A673 (cell line): ENCODE measurements around the gene EHD3. TPM values are rescaled to one million over a fixed set of nuclear protein-coding genes. Genes with fewer than 3 reads are reported as not detected.

Experiments used
- Bru-seq: library from RNA; stranded (reverse); fragments of 400-500 nt; gene quantifications from one replicate; lab custom pipeline; 2021; lab: Mats Ljungman, UMichigan
- BruChase-seq, 2 experiments: library from RNA; stranded (reverse); fragments of 400-500 nt; gene quantifications; one replicate each; lab custom pipeline; 2021; lab: Mats Ljungman, UMichigan
- BruUV-seq: library from RNA; stranded (reverse); fragments of 400-500 nt; replicated peaks from 2 replicates; lab custom pipeline; 2021; lab: Mats Ljungman, UMichigan
- CTCF ChIA-PET: fragments of 300-600 bp; sonication (Branson Sonifier 250); formaldehyde crosslinking; loops from one replicate; lab custom pipeline; 2022; ENCODE audit warnings: antibody characterized with exemption; lab: Charles Lee
- POLR2A ChIA-PET: fragments of 300-600 bp; sonication (Branson Sonifier 250); formaldehyde crosslinking; loops from one replicate; lab custom pipeline; 2022; ENCODE audit warnings: antibody characterized with exemption; ENCODE audit not compliant: low non-redundant PET; lab: Charles Lee
- DNase-seq: peaks from one replicate; pipeline ENCODE4 v3.0.0-alpha.2; 2015; ENCODE audit warnings: low spot score
- H3K27ac ChIP-seq: fragments of 200-600 bp; sonication (generic); 2 replicates; pipeline ENCODE4 v1.5.1; 2016; ENCODE audit warnings: mixed run types, low read depth, mild to moderate bottlenecking, mixed read lengths, antibody characterized with exemption, low read length; ENCODE audit not compliant: poor library complexity, severe bottlenecking
- H3K27me3 ChIP-seq: fragments of 200-600 bp; sonication (generic); replicated peaks from 2 replicates; pipeline ENCODE4 v1.6.1; 2017; ENCODE audit warnings: mixed run types, low read depth, mild to moderate bottlenecking, mixed read lengths, antibody characterized with exemption, low read length; ENCODE audit not compliant: insufficient read depth, poor library complexity
- H3K36me3 ChIP-seq: fragments of 200-600 bp; sonication (generic); 2 replicates; pipeline ENCODE4 v1.6.1; 2016; ENCODE audit warnings: mixed run types, mild to moderate bottlenecking, mixed read lengths, antibody characterized with exemption, low read length; ENCODE audit not compliant: insufficient read depth, poor library complexity, severe bottlenecking
- H3K4me1 ChIP-seq: fragments of 200-600 bp; sonication (generic); 2 replicates; pipeline ENCODE4 v1.6.1; 2017; ENCODE audit warnings: mixed run types, mild to moderate bottlenecking, mixed read lengths, antibody characterized with exemption, low read length; ENCODE audit not compliant: insufficient read depth, poor library complexity, severe bottlenecking
- H3K4me3 ChIP-seq: fragments of 200-600 bp; sonication (generic); 2 replicates; pipeline ENCODE4 v1.5.1; 2016; ENCODE audit warnings: low read depth, mixed run types, mild to moderate bottlenecking, mixed read lengths, low read length; ENCODE audit not compliant: poor library complexity, severe bottlenecking
- H3K9me3 ChIP-seq: fragments of 200-600 bp; sonication (generic); 2 replicates; pipeline ENCODE4 v1.6.1; 2016; ENCODE audit warnings: mixed run types, low read depth, mild to moderate bottlenecking, mixed read lengths, antibody characterized with exemption, low read length; ENCODE audit not compliant: poor library complexity, severe bottlenecking
- CTCF ChIP-seq: fragments of 300-800, 200-600 bp; sonication (generic); conservative IDR thresholded peaks from 2 replicates; pipeline ENCODE4 v1.5.1; 2017; ENCODE audit warnings: low read depth, mild to moderate bottlenecking, antibody characterized with exemption, low read length, moderate library complexity, mixed read lengths
- EZH2 ChIP-seq: fragments of 200-600 bp; sonication (generic); IDR thresholded peaks from 2 replicates; pipeline ENCODE4 v1.6.1; 2017; ENCODE audit warnings: borderline replicate concordance, low read depth, mild to moderate bottlenecking, mixed read lengths, antibody characterized with exemption, low read length; ENCODE audit not compliant: poor library complexity, severe bottlenecking
- intact Hi-C: fragments of 100-400 bp; cut with micrococcal nuclease; formaldehyde crosslinking; loops from one replicate; pipeline ENCODE4 v1.10.0; 2022; ENCODE audit not compliant: unreplicated experiment
- long read RNA-seq: library from polyadenylated mRNA; stranded (forward); transcript quantifications from one replicate; pipeline ENCODE4 v2.0.0, GENCODE V29; 2022
- total RNA-seq: library from RNA; stranded (reverse); gene quantifications from 2 replicates; pipeline ENCODE4 v1.2.3, GENCODE V29; 2021

The EHD3 gene
- 4.4 and 4.8 TPM in 2 replicates for total RNA-seq
- Bru-seq, nascent RNA, result percentile 39 among the genes with signal in this experiment
- percentile 40 among the genes with signal in this experiment for BruChase-seq, experiment 1, labeled RNA remaining after a 2-hour chase
- BruChase-seq, experiment 2, labeled RNA remaining after a 6-hour chase, result percentile 48 among the genes with signal in this experiment
- long read RNA-seq, full-length matches to known transcripts, result 15 of 21 reads
- long read RNA-seq, partial matches to known transcripts, result 0 of 21 reads
- long read RNA-seq, other reads (novel, unspliced or antisense), result 6 of 21 reads

- Histone ChIP-seq H3K27me3 (peaks cover 7% of the 10 kb centered on the region), H3K4me3 (peak within 1 kb of the TSS; percentile 55), H3K9me3 (no peaks in the 10 kb centered on the region), H3K36me3 (no peaks in the 10 kb centered on the region), H3K4me1 (peaks cover 5% of the 10 kb centered on the region), H3K27ac (no peak within 1 kb of the TSS)
- intact Hi-C loops, result loop anchor here (2.0 kb wide), 1 partner anchor 99 kb away; no protein-coding TSS in a partner anchor
- TF ChIP-seq CTCF (peak; percentile 60), EZH2 (no peak)
- DNase-seq, result peak; percentile 94
- POLR2A ChIA-PET, result no interaction called here
- no TSS peak for BruUV-seq
- CTCF ChIA-PET, result interaction anchor here (0.6 to 1.0 kb wide), 2 partner anchors 99 to 340 kb away, joined by 4 read pairs; no protein-coding TSS in a partner anchor
Measured at GRCh38 chr2:31233741-31234682, at the start of gene EHD3. Gene EHD3 (plus strand): TSS chr2:31234152. CDS start chr2:31234622, 470 bp downstream.

GRCh38 chr2:31187166-31187565 is 46.8 kb upstream of the EHD3 start:
- ChIA-PET POLR2A (no interaction called here), CTCF (no interaction called here)
- no peak overlapping the region for H3K27ac ChIP-seq
- peaks cover 39% of the 10 kb centered on the region for H3K27me3 ChIP-seq
- H3K36me3 ChIP-seq, result no peaks in the 10 kb centered on the region
- intact Hi-C loops, result no loop called here
- no TSS peak for BruUV-seq
- no peak overlapping the region for H3K4me3 ChIP-seq
- DNase-seq, result no peak
- no peaks in the 10 kb centered on the region for H3K4me1 ChIP-seq
- no peak for TF ChIP-seq EZH2
- no peak for TF ChIP-seq CTCF
- H3K9me3 ChIP-seq, result no peaks in the 10 kb centered on the region

GRCh38 chr2:31188131-31188530 is 45.8 kb upstream of the EHD3 start:
- intact Hi-C loops, result no loop called here
- no peak for TF ChIP-seq EZH2
- no peak for TF ChIP-seq CTCF
- H3K4me1 ChIP-seq, result no peaks in the 10 kb centered on the region
- H3K4me3 ChIP-seq, result no peak overlapping the region
- no peaks in the 10 kb centered on the region for H3K9me3 ChIP-seq
- no peaks in the 10 kb centered on the region for H3K36me3 ChIP-seq
- no peak for DNase-seq
- ChIA-PET POLR2A (no interaction called here), CTCF (no interaction called here)
- no TSS peak for BruUV-seq
- no peak overlapping the region for H3K27ac ChIP-seq
- peaks cover 39% of the 10 kb centered on the region for H3K27me3 ChIP-seq
